HG03095 (cell line): ENCODE data around the gene OGDHL.
"Not testable (repeated sequence)": the region's sequence is repeated elsewhere in the genome, so short reads cannot be mapped to it uniquely, and the experiment has no call there.

Source experiments
- ATAC-seq: cut with Tn5 transposase; IDR thresholded peaks from one replicate; pipeline ENCODE4 v1.9.1; 2021; ENCODE audit warnings: moderate library complexity; ENCODE audit not compliant: unreplicated experiment

OGDHL gene

DNA sequence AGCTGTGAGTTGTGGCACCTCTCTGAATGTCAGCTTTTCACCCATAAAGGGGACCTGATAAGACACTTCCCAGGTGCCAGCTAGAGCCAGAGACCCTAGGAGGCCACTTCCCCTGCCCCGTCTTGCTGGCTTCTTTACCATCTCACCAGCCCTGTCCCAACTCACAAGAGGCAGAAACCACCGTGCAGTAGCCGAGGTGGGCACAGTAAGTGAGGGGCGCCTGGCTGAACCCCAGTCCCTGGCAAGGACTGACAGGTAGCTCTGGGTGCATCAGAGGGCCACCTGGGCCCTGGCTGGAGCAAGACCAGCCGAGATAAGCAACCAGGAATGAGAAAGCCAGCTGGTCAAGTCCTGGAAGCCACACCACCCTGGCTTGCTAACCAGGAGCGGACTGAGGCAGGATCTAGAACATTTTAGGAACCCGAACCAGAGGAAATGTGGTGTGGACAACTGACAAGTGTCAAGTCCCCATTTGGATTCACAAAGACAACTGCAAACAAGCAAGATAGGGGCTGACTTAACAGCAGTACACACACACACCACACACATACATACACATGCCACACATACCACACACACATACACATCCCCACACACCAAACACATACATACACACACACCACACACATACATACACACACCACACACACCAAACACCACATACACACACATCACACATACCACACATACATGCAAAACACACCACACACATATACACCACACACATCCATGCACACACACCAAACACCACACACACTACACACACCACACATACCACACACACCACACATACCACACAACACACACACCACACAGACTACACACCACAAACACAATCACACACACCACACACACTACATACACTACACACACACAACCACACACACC, 20.8 kb downstream of the OGDHL start:
- no peak for ATAC-seq

DNA sequence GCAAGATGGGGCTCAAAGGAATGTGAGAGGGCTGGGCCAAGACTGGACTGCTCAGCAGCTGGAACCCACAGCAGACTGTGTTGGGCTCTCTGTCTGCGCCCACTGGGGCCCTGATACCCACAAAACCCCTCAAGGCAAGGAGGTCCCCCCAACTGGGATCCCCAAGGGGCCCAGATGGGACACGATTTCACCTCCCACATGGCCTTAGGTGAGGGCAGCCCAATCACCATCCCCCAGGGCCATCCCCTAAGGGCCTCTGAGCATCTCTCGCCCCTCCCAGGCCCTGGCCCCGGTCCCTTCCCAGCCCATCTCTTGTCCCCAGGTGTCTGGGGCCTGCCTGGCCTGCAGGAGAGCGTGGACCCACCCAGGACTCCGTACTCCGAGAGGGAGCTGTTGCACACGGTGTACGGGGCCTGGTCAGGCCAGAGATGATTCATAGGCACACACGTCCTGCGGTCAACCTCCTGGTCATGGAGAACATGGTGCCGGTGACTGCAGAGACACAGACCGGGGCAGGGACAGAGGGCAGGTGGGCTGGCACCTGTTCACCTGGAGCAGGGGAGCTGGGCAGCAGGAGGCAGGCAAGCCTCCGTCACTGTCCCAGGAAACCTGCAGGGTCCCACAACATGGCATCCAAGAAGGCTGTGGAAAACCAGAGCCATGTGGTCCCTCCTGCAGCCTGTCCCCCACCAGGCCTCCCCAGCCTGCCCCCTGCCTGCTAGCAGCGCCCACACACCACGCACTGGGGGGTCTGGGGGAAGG, 21.6 kb downstream of the OGDHL start:
- ATAC-seq = no peak

DNA sequence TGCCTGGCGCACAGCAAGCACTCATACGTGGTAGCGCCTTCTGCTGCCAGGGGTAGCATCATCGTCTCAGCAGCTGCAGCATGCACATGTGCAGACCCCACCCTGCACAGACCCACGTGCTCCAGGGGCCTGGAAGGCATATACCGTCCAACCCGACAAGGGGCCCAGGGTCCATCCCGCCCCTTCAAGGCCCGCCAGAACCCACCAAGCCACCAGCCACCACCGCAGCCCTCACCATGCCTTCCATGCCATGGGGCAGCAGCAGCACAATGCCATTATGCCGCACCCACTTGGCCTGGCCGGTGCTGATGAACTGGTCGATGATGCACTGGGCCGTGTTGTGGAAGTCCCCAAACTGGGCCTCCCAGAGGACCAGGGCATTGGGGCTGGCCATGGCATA, 22.7 kb downstream of the OGDHL start:
- ATAC-seq = no peak

DNA sequence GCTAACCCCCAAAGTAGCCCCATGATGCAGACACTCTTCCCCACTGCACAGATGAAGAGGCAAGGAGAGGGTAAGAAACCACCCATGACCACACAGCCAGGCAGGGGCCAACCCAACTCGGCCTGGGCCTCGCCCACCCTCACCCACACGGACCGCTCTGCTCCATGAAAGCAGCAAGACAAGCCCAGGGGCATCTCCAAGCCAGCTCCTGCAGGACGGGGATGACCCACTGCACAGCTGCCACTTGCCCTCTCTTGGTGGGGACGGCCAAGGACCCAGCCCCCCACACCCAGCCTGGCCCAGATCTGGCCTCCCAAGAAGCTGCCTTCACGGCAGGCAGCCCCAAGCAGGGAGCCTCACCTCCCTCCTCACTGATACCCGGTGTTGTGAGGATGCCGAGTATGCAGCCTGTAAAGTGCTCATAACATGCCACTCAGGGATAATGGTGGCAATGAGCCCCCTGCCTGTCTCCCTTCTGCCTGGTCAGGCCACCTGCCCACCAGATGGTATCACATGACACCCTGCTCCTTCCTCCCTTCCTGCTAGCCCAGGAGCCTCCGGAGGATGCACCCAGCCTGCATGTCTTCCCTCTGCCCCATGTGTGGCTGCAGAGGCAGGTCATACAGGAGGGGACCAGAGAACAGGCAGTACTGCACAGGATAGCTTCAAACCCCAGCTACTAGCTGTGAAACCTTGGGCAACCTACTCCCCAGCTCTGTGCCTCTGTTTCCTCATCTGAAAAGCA, 23.3 kb downstream of the OGDHL start:
- no peak for ATAC-seq

GRCh38 chr10:49737474-49738201, 24.5 kb downstream of the OGDHL start:
- no peak for ATAC-seq

DNA sequence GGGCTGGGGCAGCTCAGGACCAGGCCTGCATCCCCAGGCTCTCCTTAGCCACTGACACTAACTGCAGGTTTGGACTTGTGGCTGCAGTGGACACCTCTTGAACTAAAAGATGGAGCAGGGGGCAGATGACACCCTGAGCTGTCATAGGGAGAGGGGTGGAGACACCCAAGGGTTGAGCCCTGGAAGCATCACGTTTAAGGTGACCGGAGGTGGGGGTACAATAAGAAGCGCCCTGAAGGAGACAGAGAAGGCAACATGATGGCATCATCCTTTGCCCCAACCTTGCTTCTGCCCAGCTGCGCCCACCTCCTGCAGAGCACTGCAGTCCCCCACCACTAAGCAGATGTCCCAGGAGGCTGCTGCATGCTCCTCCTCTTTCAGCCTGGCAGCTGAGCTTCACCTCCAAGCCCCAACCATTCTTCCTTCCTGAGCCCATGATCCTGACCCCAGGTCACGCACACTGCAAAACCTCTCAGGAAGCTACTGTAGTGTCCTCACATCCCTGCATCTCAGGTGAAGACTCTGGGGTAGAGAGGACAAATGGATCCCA, 25.5 kb downstream of the OGDHL start:
- ATAC-seq = no peak

DNA sequence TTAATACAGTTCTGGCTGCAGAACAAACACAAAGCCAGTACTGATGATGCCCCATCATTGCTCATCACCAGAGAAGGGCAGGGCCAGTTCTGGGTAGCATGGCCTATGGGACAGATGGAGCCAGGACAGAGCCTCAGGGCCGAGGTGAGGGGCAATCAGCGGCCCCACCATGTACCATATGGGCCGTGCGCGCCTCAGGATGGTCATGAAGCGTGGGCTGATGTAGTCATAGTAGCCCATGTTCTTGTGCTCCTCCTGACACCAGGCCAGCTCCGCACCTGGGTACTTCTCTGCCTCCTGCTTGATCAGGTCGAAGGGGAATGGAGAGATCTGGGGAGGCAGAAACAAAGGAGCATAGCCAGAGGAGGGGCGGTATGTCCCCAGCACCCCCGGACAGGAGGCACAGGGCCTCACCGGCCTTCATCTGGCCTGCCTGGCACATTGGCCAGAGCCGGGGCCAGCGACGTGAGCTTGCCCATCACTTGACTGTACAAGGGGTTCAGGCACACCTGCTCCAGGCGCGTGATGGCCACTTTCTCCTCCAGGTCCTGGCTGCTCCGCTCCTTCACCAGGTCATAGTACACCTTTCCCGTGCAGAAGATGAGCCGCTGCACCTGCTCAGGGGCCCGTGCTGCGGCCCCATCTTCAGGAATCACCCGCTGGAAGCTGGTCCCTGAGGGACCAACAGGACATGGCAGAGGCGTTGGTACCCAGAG, 26.1 kb downstream of the OGDHL start:
- ATAC-seq = no peak

GRCh38 chr10:49735161-49735560, 27.0 kb downstream of the OGDHL start:
- ATAC-seq = no peak

- no peak for ATAC-seq
Observed at GRCh38 chr10:49734676-49735075, 27.4 kb downstream of the OGDHL start.

DNA sequence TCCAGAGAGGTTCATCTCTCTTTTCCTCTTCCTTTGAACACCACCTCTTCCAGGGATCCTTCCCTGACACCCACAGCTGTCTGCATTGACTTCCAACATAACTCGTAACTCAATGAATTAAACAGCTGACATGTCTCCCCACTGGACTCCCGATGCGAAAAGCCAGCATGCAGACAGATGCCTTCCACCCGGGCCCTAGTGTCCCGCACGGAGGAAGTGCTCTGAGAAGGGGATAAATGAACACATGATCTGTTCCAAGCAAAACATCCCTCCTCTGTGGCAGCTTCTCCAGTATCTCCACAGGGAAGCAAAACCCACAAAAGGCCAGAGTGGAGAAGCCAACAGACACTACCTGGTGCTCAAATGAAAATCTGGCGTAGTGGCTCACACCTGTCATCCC, 28.3 kb downstream of the OGDHL start:
- ATAC-seq = no peak

DNA sequence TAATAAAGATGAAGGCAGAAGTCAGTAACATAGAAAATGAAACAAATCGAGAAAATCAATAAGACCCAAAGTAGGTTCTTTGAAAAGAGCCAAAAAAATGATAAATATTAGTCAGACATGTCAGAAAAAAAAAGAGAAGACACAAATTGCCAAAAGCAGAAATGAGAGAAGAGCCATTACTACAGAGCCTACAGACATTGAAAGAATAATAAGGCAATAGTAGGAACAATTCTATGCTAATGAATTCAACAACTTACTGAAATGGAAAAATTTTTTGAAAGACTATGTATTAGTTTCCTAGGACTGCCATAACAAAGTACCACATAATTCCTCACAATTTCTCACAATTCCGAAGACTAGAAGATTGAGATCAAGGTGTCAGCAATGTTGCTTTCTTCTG, 35.5 kb downstream of the OGDHL start:
- no peak for ATAC-seq

- ATAC-seq = not testable (repeated sequence)
Observed at GRCh38 chr10:49715157-49715556, 47.0 kb downstream of the OGDHL start.

DNA sequence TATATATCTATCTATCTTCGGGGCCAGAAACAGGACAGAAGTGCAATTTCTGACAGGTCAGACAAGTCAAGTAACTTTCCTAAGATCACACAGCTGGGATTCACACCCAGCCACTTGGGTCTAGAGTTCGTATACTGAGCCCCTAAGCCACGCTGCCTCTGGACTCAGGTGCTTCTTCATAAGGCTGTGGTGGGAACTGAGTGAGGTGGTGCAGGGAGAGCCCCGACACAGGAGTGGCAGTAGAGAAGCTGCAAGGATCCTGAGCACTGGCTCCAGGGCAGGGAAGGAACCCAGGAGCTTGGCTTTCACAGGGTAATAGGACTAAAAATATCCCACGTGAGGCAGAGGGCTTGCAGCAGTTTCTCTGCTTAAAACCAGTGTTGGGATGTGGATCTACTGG, 48.9 kb downstream of the OGDHL start:
- no peak for ATAC-seq

DNA sequence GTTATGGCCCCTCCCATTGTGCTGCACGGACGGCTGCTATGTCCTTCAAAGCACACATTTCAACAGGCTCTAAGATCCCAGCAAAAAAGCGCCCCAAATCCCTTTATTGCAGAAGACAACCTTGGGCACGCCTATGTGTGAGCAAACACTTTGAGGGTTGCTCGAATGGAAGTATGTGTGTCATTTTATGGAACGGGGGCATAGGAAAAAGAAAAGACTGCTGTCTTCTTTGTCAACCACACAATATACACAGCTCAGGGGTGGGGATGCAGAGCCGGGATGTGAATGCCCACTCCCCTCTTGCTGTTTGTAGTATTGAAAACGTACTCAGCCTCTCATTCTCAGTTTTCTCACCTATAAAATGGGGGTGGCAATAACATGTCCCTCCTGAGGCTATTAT, 50.6 kb downstream of the OGDHL start:
- ATAC-seq = no peak

DNA sequence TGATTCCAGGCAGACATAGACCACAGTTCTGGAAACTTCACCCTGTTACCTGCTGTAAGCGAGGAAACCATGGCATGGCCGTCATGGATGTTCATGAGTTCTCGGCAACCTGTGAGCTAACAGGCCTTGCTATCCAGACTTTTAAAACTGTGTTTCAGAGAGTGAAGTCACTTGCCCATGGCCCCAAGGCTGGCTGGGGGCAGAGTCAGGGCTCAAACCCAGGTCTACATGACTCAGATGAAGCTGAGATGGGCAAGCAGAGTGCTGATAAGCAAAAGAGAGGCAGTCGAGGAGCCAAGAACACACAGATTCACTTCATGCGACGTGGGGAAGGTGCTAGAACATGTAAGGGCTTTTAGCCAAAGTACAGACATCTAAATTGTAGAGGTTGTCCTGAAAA, 51.2 kb downstream of the OGDHL start:
- no peak for ATAC-seq

GRCh38 chr10:49709934-49710333, 52.2 kb downstream of the OGDHL start:
- no peak for ATAC-seq

GRCh38 chr10:49707585-49707984, 54.5 kb downstream of the OGDHL start:
- ATAC-seq = no peak

- no peak for ATAC-seq
Observed at GRCh38 chr10:49700997-49701396, 61.1 kb downstream of the OGDHL start.

DNA sequence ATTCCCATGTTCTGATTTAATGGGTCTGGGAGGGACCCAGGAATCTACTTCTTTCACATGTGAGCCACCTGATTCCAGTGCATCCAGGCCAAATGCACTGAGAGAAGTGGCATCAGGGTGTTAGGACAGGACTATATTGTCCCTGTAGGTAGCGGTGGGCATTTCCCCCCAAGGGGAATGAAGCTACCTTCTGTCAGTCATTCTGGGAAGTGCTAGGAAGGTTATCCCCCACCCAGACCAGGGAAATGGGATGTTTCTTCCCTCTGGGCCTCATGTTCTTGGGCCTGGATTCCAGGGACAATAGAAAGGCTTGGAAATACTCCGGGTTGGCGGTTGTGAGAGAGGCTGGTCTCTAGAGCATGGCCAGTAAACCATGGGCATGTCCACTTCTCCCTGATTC, 61.9 kb downstream of the OGDHL start:
- no peak for ATAC-seq

DNA sequence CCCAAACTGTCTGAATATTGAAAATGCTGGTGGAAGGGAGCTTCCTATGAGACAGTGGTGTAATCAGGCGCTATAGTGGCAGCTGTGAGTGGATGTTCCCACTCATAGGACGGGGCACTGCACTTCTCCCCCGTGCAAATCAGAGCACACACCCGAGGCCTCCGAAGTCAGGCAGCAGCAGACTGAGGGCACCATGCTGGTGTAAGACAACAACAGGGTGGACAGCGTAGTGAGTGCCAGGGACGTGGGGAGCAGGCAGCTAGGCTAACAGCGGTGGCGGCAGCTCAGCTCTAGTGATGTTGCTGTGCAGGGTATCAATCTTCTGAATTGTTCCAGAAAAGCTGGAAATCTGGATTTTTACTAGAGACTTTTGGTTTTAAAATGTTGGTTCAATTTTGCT, 63.4 kb downstream of the OGDHL start:
- no peak for ATAC-seq
